K562 (cell line): Measurements from ENCODE around the gene RNF121. TPM values are rescaled to one million over a fixed set of nuclear protein-coding genes. Genes with fewer than 3 reads are reported as not detected.

ENCODE experiments used
- BCOR ChIP-seq: fragments of 450-650 bp; IDR thresholded peaks from 2 replicates; pipeline ENCODE4 v1.6.1; 2016
- BMI1 ChIP-seq: fragments of 150-350 bp; IDR thresholded peaks from 2 replicates; pipeline ENCODE4 v1.6.1; 2014; ENCODE audit warnings: low read length
- CBX2 ChIP-seq: fragments of 200-600 bp; sonication (generic); IDR thresholded peaks from one replicate; pipeline ENCODE4 v1.6.1; 2012; ENCODE audit warnings: mild to moderate bottlenecking, low read length, inconsistent platforms; ENCODE audit not compliant: insufficient read depth, poor library complexity, severe bottlenecking
- CEBPG ChIP-seq, 3 experiments: fragments of 200-800 bp in 1 of 3; sonication (Bioruptor generic) in 1 of 3; sonication (generic) in 1 of 3; formaldehyde crosslinking in 1 of 3; IDR thresholded peaks in 2 of 3; conservative IDR thresholded peaks in 1 of 3; 2 replicates each; pipeline versions ENCODE4 v1.6.1 to v1.8.0; 2016 to 2022; ENCODE audit warnings: missing compliant biosample characterization in 2 of 3, missing genetic modification characterization in 2 of 3, mild to moderate bottlenecking in 1 of 3, missing genetic modification reagents in 1 of 3
- CREM ChIP-seq: IDR thresholded peaks from 2 replicates; pipeline ENCODE4 v1.6.1; 2014; ENCODE audit warnings: antibody characterized with exemption, low read depth
- ELK1 ChIP-seq: sonication (generic); formaldehyde crosslinking; IDR thresholded peaks from 2 replicates; pipeline ENCODE4 v1.8.1; 2022; ENCODE audit warnings: missing genetic modification reagents
- FIP1L1 ChIP-seq: fragments of 200-400 bp; formaldehyde crosslinking; IDR thresholded peaks from 2 replicates; pipeline ENCODE4 v1.6.1; 2018; ENCODE audit warnings: mild to moderate bottlenecking, low read depth, low read length; ENCODE audit not compliant: poor library complexity, severe bottlenecking
- HINFP ChIP-seq: fragments of 450-650 bp; conservative IDR thresholded peaks from 2 replicates; pipeline ENCODE4 v1.6.1; 2016; ENCODE audit warnings: missing genetic modification characterization, low read depth, mild to moderate bottlenecking, control low read depth, missing compliant biosample characterization
- MCM5 ChIP-seq: fragments of 450-650 bp; IDR thresholded peaks from 2 replicates; pipeline ENCODE4 v1.6.1; 2016; ENCODE audit warnings: low read depth
- MECOM ChIP-seq: fragments of 250-450 bp; sonication (Bioruptor Pico); IDR thresholded peaks from 2 replicates; pipeline ENCODE4 v1.8.0; 2022; ENCODE audit warnings: inconsistent platforms
- MYNN ChIP-seq, 2 experiments: sonication (generic); formaldehyde crosslinking in 1 of 2; IDR thresholded peaks; 2 replicates each; pipeline versions ENCODE4 v1.5.0 to v1.6.1; 2016 to 2020; ENCODE audit warnings: antibody characterized with exemption in 1 of 2, missing genetic modification reagents in 1 of 2
- SIN3B ChIP-seq: fragments of 450-650 bp; IDR thresholded peaks from 2 replicates; pipeline ENCODE4 v1.6.1; 2017; ENCODE audit warnings: low read depth, mild to moderate bottlenecking, moderate library complexity
- SMAD4 ChIP-seq: fragments of 250-450 bp; sonication (Bioruptor Pico); conservative IDR thresholded peaks from 2 replicates; pipeline ENCODE4 v1.8.0; 2021; ENCODE audit warnings: inconsistent platforms, mild to moderate bottlenecking, moderate library complexity
- YY1 ChIP-seq, 3 experiments: IDR thresholded peaks; 2 replicates each; pipeline ENCODE4 v1.6.1; 2011; ENCODE audit warnings: low read length in 2 of 3, mild to moderate bottlenecking in 2 of 3, moderate library complexity in 2 of 3, borderline replicate concordance in 1 of 3, control low read depth in 1 of 3, low read depth in 1 of 3; ENCODE audit not compliant: insufficient read depth in 3 of 3, insufficient replicate concordance in 2 of 3, control insufficient read depth in 1 of 3, insufficient read length in 1 of 3; ENCODE audit errors: extremely low read depth in 1 of 3
- ZBTB8A ChIP-seq: fragments of 450-650 bp; IDR thresholded peaks from 2 replicates; pipeline ENCODE4 v1.6.1; 2018; ENCODE audit warnings: mild to moderate bottlenecking, moderate library complexity; ENCODE audit not compliant: partially characterized antibody
- ZMIZ1 ChIP-seq, 2 experiments: fragments of 150-350 bp in 1 of 2; IDR thresholded peaks; 2 replicates each; pipeline ENCODE4 v1.6.1; 2012 to 2016; ENCODE audit warnings: low read depth in 2 of 2, low read length in 2 of 2, mild to moderate bottlenecking in 1 of 2, moderate library complexity in 1 of 2
- ZNF143 ChIP-seq: sonication (generic); formaldehyde crosslinking; IDR thresholded peaks from 2 replicates; pipeline ENCODE4 v1.9.0; 2022; ENCODE audit warnings: mild to moderate bottlenecking, missing genetic modification reagents
- ZNF232 ChIP-seq: sonication (generic); formaldehyde crosslinking; IDR thresholded peaks from 2 replicates; pipeline ENCODE4 v1.8.0; 2022; ENCODE audit warnings: mild to moderate bottlenecking, missing genetic modification reagents
- ZNF431 ChIP-seq: sonication (generic); formaldehyde crosslinking; IDR thresholded peaks from 2 replicates; pipeline ENCODE4 v1.8.0; 2022; ENCODE audit warnings: mild to moderate bottlenecking, missing genetic modification reagents
- ZNF551 ChIP-seq: fragments of 250-450 bp; sonication (Bioruptor Pico); IDR thresholded peaks from 2 replicates; pipeline ENCODE4 v1.5.0; 2021; ENCODE audit warnings: mild to moderate bottlenecking, moderate library complexity
- polyA plus RNA-seq, 8 experiments: library from polyadenylated mRNA; depleted of rRNA in 4 of 8; stranded (reverse) in 5 of 8; unstranded in 3 of 8; fragments of >200 nt; fragmentation: Nextera tagmentation in 2 of 8; fragmentation: Illumina TruSeq in 1 of 8; extraction: Ambion mirVana in 2 of 8; extraction: Trizol in 1 of 8; gene quantifications; 2 replicates each; pipeline versions ENCODE4 v1.2.1 to v1.2.3, GENCODE V29; 2011 to 2014; ENCODE audit warnings: inconsistent platforms in 1 of 8, missing spikeins in 1 of 8
- total RNA-seq, 7 experiments: library from RNA; depleted of rRNA in 6 of 7; stranded (reverse); fragments of >200 nt in 6 of 7; fragmentation: Illumina TruSeq in 2 of 7; extraction: Trizol in 2 of 7; gene quantifications; 2 replicates each; pipeline versions ENCODE4 v1.2.1 to v1.2.3, GENCODE V29; 2011 to 2021; ENCODE audit warnings: low replicate concordance in 1 of 7

The RNF121 gene
- total and polyA plus RNA-seq, 9 of the 15 experiments (the other 6 are each of a cell fraction or from before 2014, with no cell fraction given): 8.0 to 63.4 (median 20.5) TPM

GRCh38 chr11:72040491-72041363, 111.9 kb downstream of the RNF121 start (continued):
- TF ChIP-seq FIP1L1 (no peak), YY1 (IDR thresholded peaks at IDR 0.05; ENCODE audit: borderline replicate concordance in 1 of 3, control insufficient read depth in 1 of 3, extremely low read depth in 1 of 3, insufficient read depth in 3 of 3, insufficient read length in 1 of 3, insufficient replicate concordance in 2 of 3, low read depth in 1 of 3, low read length in 2 of 3) (peak in 1 of 3 experiments; percentile 60), SMAD4 (CRISPR knock-in tag) (0 out of 2 replicates have a peak, but pooled peaks have one; percentile 26), ZNF551 (no peak), HINFP (tag) (no peak), ZBTB8A (no peak), ZNF431 (CRISPR knock-in tag) (no peak), MECOM (CRISPR knock-in tag) (no peak), MYNN (IDR thresholded peaks at IDR 0.05) (0 out of 2 replicates have a peak, but pooled peaks have one; percentile 12), MYNN (CRISPR knock-in tag; IDR thresholded peaks at IDR 0.05) (no peak), BCOR (no peak), BMI1 (no peak), CREM (peak; percentile 83), SIN3B (no peak), MCM5 (no peak), CEBPG (CRISPR knock-in tag; IDR thresholded peaks at IDR 0.05) (no peak), CEBPG (tag; conservative IDR thresholded peaks at IDR 0.05 in 1 of 2, IDR thresholded peaks at IDR 0.05 in 1 of 2) (no peak), ZMIZ1 (IDR thresholded peaks at IDR 0.05; ENCODE audit: low read depth in 2 of 2, low read length in 2 of 2) (no peak), ELK1 (CRISPR knock-in tag) (no peak), CBX2 (no peak), ZNF143 (CRISPR knock-in tag) (no peak), ZNF232 (CRISPR knock-in tag) (no peak)
